GM19372 (cell line): ENCODE results near the gene DNAJB14.
A peak's percentile ranks its signal among the peaks of the same experiment; 100 is the strongest.
"Not testable (repeated sequence)": the region's sequence is repeated elsewhere in the genome, so short reads cannot be mapped to it uniquely, and the experiment has no call there.

ENCODE experiments used
- ATAC-seq: cut with Tn5 transposase; IDR thresholded peaks from one replicate; pipeline ENCODE4 v1.9.1; 2021; ENCODE audit warnings: mild to moderate bottlenecking, low read depth, moderate library complexity; ENCODE audit not compliant: unreplicated experiment

DNAJB14 gene

DNA sequence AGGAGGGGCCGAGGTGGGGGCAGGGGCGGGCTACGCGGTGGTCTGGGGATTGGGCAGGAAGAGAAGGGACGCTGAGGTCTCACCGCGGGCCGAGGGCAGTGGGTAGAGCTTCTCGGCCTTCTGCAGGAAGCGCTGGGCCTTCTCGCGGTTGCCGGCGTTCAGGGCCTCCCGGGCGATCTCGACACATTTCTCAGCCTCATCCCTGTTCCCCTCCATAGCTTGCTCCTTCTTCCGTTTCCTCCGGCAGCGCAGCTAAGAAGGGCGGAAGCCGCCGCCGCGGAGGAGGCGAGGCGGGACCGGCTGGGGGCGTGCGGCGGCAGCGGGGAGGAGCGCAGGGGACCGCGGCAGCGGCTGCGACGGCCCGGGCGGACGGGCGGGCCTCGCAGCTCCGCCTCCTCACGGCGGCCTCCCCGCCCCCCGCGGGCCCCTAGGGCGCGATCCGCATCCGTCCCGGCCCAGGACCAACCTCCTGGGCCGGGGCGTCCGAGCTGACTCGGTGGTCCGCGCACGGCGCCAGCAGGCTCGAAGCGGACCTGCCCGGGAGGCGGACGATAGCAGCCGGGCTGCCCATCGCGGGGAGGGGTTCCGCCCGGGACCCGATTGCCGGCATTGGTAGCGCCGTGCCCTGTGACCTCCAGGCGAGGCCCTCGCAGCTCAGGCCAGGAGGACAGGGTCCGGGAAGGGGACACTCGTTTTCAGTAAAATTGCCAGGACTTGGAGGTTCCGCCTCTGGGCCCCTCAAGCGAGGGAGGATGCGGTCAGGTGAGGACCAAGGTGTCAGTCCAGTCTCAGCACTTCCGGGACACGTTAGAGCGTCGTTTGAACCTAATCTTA lies at the start of gene DNAJB14:
Gene DNAJB14 (minus strand): TSS at position 263 of the 834 bp plus-strand sequence. CDS start 47 bp downstream, at position 216.
- peak; percentile 34 for ATAC-seq

GRCh38 chr4:99991741-99992140 lies 45.3 kb upstream of the DNAJB14 start:
- no peak for ATAC-seq

DNA sequence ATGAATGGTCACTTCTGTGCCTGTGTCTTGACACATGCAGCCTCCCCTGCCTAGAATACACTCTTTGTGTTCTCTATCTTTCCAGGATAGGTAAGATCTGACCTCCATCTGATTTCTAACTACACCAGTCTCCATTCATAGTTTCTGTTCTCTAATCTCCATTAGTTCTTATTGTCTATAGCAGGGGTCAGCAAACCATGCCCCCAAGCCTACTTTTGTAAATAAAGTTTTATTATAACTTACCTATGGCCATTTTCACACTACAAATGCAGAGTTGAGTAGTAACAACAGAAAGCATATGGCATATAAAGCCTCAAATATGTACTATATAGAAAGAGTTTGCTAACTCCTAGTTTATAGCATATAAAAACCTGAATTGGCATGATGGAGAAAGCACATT lies 41.3 kb upstream of the DNAJB14 start:
- no peak for ATAC-seq

DNA sequence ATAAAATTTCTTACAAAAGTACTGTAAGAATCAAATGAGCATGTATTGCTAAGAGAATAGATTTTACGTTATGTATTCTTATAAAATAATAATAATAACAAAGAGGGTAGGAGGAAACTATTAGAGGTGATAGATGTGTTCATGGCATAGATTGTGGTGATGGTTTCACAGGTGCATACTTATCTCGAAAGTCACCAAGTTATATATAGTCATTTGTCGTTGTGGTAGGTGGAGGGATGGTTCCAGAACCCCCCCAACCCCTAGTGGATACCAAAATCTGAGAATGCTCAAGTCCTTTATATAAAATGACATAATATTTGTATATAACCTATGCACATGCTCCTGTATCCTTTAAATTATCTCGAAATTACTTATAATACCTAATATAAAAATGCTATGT lies 40.4 kb upstream of the DNAJB14 start:
- ATAC-seq = peak; percentile 54

DNA sequence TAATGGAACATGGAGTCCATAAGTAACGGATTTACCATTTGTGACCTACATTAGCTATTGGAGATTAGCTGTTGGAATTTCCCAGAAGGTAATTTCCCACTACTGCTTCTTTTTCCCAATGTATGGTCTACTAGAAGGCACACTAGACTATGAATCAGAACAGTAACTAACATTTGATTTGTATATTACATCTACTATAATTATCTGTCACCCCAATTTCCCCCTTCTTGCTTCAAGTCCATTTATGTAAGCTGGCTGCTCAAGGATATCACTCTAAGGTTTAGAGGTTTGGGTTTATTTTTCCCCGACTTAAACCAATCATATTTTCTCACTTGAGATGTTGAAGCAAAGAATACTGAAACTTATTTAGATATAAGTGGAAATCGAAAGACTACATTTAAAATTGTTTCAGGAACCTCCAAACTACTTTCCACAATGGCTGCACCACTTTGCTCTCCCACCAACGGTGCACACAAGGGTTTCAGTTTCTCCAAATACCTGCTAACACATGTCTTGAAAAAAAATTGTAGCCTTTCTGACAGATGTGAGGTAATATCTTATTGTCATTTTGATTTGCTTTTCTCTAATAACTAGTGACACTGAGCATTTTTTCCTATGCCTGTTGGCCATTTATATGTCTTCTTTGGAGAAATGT lies 37.0 kb upstream of the DNAJB14 start:
- ATAC-seq = no peak

DNA sequence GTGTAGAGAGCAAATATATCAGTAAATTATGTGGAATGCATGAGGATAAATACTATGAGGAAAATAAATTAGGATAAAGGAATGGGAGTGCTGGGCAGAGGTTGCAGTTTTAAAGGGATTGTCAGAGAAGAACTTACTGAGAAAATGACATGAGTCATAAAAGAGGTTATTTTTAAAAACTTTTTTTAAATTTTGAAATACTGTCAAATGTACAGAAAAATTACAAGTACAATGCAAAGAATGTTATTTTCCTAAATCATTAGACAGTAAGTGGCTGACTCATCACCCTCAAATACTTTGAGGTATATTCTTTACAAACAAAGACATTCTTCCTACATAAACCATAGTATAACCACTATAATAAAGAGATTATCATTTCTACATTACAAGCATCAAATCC lies 33.5 kb upstream of the DNAJB14 start:
- no peak for ATAC-seq

DNA sequence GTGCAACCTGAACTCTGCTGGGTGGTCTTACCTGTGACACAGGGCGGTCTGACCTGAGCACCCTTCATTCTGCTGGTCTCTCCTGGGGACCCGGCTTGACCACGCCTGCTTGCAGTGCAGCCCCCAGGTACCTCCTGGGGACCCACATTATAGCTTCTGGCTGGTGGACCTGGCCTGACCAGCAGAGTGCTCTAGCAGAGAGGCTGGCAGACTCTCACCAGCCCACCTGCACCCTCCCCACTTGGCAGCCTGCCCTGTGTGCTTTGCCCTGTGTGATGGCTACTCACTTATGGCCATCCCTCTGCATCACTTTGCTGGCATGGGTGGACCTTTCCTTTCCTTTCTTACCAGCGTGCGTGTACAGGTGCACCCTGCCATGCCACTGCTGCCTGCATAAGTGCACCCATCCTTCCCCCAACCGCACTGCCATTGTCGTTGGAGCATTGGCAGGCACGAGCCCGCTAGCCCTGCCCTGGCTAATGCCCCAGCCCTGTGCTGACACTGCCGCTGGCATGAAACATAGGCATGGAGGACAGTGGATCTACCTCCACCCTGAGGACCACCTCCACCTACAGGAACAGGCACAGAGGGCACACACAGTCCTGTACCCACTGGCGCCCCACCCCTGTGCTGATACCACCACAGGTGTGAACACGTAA lies 25.2 kb upstream of the DNAJB14 start:
- no peak for ATAC-seq

GRCh38 chr4:99968330-99968729 lies 21.9 kb upstream of the DNAJB14 start:
- no peak for ATAC-seq

- ATAC-seq = no peak
Measured at GRCh38 chr4:99966692-99967091, 20.3 kb upstream of the DNAJB14 start.

DNA sequence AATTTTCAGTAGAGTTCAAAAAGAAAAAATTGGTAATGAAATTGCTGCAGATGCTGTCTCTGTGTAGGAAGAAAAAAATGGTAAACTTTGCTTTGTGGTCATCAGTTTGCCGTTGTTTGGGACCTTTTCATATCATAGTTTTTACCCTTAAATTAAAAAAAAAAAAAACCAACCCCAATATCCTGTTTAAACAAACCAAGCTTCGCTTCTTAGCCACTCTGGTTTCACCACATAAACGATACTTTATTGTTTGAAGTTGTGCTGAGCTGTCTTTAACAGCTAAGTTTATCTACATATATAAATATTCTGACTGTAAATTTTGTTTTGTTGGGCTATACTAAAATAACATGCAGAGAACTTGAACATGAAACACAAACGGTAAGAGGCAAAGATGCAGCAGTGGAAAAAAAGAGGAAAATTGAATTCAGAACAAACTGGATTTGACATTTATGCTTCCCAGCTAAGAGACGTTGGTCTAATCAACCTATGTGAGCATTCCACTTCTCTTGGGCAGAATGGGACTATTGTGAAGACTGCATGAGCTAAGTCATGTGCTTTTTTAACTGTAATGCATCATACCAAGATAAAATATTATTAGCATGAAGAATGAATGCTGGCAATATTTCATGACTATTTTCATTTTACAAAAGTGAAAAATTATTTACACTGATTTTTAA lies 19.4 kb upstream of the DNAJB14 start:
- ATAC-seq = no peak

GRCh38 chr4:99965173-99965572 lies 18.8 kb upstream of the DNAJB14 start:
- ATAC-seq = no peak

DNA sequence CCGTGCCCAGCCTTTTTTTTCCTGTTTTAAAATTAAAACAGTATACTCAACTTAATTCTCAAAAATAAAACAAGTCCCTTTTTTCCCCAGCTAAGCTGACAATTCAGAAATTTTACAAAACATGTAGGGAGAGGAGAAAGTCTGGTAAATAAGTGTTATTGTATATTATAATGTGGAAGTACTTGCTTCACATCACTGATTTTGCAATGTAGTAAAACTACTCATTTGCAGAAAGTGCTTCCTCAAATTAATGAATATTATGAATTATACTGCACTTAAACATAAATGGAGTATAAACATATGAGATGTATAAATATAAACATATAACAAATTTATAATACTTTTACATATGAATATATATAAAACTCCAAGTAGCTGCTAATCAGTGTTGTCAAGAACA lies 15.3 kb upstream of the DNAJB14 start:
- ATAC-seq = no peak

DNA sequence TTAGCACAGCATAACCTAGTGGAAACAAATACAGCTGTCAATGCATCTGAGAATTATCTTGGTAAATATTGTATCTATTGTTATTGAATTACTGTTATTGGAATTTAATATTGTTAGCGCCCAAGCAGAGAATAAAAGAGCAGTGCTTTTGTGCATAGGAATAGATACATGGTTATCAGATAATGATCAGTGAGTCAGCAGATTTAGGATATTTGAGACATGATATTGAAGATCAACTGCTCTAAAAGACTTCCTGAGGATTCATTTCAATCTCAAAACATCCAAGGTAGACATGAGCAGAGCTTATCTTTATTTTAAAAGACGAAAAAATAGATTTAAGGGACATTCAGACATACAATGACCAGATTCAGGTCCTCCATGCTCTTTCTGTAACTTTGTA lies 14.2 kb upstream of the DNAJB14 start:
- no peak for ATAC-seq

- ATAC-seq = not testable (repeated sequence)
Measured at GRCh38 chr4:99958207-99958606, 11.8 kb upstream of the DNAJB14 start.

DNA sequence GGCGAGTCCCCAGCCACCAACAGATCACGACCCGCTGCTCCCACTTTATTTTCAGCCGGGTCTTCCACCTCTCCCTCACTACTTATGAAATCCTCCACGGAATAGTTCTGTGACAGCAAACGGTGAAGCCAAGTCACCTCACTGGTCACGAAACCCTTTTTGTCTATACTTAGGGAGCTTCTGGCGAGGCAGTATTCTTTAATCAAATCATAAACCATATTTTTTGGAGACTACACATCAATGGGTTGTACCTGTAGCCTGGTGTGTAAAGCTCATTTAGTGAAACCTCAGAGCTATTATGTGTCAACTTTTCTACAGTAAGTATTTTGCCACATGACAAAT lies 4.5 kb upstream of the DNAJB14 start:
- no peak for ATAC-seq

DNA sequence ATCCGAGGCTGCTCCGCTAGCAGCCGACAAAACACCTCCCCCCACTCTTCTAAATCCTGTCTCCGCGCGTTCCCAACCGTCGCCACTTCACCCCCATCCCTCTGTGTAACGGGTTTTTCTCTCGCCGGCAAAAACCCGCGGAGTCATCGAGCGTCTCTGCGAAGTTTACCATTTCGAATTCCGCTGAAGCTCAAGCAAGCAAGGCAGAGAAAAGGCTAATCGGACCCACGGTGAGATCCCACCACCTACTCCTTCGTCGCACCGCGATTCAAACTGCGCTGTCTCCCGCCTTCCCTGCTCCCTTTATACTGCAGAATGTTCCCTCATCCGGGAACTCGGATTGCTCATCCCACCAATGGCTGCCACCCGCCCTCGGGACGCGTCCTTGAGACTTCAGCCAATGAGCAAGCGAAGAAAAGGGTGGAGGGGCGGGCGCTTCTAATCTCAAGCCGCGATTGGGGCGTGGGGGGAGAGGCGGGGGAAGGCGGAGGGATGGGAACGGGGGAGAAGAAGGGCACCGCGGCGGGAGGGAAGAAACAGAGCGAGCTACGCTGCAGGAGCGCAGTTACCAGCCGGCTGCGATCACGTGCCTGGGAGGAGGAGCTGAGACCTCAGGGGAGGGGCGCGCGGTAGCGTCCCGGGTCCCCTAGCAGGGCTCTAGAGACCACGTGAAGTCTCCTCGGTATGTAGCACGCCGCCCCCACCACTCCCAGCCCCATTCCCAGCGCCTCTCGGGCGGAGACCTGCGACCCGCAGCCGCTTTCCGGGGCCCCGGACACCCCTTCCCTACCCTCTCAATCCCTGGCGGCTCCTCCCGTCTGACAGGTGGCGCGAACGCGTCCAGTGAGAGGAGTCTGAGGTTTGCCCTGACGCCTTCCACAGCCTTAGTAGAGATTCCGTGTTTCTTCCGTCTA lies 3.8 kb upstream of the DNAJB14 start, which contains the start of gene H2AZ1:
Gene H2AZ1 (minus strand): TSS at position 277 of the 914 bp plus-strand sequence. CDS start 105 bp downstream, at position 172.
- ATAC-seq = peak; percentile 50

- peak; percentile 23 for ATAC-seq
Measured at GRCh38 chr4:99949034-99949998, 2.9 kb upstream of the DNAJB14 start.

DNA sequence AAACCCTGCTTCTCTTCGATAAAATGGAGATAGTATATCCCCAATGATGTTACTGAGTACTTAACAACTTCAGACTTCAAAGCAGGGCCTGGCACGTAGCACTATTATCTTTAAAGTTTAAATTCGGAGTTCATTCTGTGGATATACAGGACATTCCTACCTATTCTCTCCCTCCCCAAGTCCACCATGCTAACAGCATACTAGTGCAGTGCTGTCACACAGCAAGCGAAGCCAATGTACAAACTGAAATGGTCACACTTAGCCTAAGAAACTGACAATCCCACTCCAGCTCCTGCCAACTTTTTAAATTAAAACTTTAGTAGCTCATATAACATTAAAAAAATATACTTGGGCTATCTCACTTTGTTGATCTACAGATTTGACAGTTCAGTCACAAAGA lies 1.2 kb upstream of the DNAJB14 start:
- no peak for ATAC-seq

DNA sequence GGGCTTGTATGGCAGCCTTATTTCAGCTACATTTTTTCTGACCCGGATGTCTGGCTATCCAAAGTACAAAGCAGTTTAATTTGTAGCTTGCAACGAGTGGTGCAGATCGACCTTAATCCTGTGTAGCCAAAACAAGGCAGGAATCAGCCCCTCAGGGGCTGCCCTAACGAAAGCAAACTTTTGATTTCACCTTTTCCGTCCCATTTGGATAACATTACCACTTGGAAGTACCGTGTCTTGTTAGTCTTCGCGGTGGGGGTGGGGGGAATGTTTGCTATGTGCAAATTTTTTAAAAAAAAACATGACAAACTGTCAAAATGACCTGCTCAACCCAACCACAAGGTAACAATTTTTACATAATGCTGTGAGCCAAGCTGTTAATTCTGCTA lies 766 bp upstream of the DNAJB14 start:
- ATAC-seq = no peak
